HG02884 (cell line): ENCODE results near the gene DNAJC30.

ENCODE experiments used
- ATAC-seq: cut with Tn5 transposase; IDR thresholded peaks from one replicate; pipeline ENCODE4 v1.9.1; 2021; ENCODE audit warnings: mild to moderate bottlenecking, moderate library complexity; ENCODE audit not compliant: unreplicated experiment

DNAJC30 gene

DNA sequence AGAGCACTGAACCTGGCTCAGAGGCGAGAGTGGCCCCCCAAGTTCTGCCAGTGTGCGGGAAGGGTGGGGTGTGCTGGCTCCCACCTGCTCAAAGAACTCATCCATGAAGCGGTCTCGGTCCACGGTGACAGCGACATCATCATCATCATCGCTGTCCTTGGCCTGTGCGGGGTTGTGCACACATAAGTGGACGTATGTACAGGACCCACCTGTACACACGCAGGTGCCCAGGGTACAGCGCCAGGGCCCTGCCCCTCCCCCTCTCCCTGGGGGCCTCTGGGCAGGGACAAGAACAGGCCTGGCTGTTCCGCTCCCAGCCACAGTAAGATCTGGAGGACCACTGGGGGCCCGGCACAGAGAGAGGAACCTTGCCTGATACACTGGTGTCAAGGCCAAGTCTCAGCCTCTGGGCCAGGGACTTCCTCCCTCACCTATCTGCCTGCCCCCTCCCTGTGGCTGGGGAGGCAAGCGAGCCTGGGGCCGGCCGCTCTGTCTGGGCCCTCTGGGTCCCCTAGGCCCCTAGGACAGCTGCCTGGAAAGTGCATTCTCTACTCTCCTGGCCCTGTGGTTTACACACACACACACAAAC is 25.8 kb upstream of the DNAJC30 start:
- ATAC-seq = no peak

DNA sequence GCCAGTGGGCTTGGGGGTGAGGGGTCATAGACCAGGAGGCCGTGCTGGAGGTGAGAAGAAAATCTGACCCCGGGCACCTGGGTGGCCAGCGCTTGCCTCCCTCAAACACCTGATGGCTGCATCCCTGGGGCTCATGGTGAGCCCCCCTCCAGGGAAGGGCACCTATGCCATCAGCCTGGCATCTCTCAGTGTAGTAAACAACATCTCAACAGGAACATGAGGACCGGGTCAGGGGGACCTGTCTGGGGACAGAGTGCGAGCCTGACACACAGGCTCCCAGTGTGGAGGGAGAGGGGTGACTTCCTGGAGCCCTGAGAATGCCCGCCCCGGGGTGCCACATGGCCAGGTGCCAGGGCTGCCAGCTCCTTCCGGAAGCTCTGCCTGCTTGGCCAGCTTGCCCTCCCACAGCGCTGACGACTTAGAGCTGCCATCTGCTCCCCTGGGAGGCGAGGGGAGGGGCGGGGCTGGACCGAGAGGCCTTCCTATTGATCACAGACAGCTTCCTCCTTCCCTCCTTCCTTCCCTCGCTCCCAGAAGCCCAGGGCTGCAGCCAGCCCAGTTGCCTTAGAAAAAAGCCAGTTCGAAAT is 23.9 kb upstream of the DNAJC30 start:
- no peak for ATAC-seq

DNA sequence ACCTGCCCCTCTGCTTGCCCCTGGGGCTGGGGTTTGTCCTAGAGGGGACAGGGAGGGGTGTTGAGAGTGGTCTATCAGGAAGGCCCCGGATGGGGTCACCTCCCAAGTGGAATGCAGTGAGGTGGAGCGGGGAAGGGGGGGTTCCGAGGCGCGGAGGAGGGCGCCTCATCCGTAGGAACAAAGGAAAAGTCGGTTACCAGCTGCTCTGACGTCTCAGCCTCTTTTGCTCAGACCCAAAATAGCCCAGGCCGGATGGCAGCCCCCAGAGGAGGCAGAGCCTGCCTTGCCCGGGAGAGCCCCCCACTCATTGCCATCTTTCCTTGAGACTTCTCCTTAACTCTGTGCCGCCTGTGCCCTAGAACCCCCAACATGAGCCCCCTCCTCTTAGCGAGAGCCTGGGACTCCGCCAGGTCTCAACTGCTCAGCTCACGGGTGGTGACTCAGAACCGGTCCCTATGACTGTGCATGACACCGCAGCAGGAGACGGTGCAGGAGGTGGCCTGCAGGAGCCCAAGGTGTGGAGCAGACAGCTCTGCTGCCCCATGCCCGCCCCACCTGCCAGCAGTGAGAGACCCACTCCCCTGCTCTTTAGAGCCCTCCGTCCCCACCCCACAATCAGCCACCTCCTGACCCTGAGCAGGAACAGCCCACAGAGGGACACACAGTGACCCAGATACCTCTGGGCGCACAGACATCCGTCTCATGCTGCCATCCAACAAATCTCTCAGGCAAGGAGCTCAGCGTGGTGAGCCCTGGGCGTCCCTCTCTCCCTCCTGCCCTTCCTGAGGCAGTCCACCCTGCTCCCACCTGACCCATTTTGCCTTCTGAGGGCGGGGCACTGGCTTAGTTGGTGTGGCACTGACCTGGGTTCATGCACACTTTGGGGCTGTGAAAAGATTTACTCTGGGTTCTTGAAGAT is 23.1 kb upstream of the DNAJC30 start:
- no peak for ATAC-seq

DNA sequence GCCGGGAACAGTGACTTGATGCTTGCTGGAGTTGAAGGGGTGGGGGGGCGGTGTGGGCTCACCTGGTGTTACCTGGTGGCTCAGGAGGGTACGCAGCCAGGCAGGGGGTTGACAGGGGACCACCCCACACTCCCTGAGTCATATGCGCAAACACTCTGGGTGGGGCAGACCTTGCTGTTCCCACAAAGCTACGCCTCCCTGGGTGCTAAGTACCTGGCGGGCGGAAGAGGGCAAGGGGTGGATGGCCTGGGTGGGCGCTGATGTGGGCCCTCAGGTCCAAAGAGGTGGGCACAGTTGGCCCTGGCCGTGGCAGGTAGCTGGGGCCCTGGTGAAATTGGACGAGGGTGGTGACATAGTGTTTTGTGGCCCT is 22.3 kb upstream of the DNAJC30 start:
- no peak for ATAC-seq

DNA sequence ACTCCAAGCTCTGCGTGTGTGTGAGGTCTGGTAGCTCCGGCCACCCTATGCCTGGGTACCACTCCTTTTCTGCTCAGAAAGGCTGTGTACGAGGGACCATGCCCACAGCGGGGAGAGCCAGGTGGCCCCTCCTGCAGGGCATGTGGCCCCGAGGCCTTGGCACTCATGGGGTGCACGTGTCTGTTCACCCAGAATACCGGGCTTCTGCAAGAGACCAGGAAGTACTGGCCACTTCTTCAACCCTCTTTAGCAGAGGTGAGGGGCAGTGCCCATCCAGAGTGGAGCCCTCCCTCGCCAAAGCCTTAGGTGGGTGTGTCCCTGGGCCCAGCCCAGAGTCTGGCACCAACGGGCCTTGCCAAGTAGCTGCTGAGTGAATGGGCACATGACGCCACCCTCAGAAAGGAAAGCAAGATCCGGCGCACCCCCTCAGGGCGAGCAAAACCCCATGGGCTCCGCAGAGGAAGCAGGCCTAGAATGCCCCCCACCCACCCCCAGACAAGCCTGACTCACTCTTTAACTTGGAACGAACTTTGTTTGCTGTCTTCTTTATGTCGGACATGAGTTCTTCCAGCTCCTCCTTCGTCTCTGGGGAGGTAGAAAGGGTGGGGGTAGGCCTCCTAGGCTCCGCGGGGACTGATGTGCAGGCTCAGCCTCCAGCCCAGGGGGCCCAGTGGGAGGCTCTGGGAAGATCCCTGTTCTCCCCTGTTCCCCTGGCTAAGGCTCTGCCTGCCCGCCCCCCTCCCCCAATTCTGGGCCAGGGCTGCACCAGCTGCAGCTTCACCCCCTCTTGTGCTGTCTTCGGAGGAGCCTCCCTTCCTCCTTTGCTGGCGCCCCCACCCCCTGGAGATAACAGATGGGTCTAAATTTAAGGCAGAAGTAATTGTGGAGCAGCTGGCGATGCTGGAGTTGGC is 21.6 kb upstream of the DNAJC30 start:
- ATAC-seq = no peak

DNA sequence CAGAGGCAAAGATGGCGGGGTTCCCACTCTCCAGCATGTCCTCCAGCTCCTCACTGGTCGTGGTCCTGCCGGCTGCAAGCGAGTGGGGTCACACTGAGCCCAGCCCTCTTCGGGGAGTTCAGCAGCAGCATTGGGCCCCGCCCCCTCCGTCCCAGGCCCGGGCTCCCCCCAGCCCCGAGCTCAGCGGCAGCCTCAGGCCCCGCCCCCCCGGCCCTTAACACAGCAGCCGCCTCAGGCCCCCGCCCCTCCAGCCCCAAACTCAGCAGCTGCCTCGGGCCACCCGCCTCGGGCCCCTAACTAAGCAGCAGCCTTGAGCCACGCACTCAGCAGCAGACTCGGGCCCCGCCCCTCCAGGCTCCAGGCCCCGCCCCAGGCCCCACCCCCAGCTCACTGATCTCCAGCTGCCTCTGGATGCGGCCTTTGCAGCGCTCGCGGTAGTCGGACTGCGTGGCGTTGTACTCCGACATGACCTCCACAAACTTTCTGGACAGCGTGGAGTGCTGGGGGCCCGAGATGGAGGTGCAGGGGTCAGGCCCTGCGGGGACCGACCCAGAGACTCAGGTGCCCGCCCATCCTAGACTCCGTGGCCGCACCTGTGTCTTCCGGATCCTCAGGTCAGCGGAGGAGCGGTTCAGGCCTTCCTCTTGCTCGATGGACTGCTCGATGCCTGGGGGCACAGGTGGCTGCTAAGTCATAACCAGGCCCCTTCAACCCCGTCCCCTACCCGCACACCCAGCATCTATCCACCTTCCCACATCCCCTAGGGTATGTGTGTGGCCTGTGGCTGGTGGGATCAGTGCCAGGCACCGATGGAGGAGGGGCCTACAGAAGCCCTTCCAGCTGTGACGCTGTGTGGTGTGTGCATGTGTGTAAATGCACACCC is 20.7 kb upstream of the DNAJC30 start:
- no peak for ATAC-seq

DNA sequence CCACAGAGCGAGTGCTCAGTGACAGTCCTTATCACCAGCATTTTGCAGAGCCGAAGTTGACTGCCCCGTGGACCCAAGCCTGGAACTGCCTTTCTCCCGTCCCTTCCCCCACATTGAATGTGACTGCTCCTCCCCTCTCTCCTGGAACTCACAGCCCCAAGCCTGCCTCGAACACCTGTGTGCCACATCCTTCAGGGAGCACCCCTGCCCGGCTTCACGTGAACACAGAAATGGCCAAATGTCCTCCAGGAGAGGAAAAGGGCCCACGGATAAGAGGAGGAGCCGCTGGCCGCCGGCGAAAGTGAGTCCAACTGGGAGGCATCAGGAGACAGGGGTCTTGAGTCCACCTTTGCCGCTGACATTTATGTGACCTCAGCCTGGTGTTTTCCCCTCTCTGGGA is 20.0 kb upstream of the DNAJC30 start:
- ATAC-seq = no peak

DNA sequence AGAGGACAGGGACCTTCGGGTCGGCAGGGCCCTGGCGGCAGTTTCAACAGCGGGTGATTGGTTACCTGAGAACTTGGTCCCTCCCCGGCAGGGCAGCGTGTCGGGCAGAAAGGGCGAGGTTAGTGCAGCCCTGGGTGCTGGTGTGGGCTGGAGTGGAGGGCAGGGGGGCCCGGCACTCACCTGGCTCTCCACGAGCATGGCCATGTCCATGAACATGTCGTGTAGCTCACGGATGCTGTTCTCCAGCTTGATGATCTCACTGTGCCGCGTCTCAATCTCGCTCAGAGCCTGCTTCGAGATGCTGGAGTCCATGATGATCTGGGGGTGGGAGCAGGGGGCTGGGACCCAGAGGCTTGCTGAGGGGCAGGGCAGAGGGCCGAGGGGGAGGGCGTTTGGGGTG is 19.4 kb upstream of the DNAJC30 start:
- no peak for ATAC-seq

DNA sequence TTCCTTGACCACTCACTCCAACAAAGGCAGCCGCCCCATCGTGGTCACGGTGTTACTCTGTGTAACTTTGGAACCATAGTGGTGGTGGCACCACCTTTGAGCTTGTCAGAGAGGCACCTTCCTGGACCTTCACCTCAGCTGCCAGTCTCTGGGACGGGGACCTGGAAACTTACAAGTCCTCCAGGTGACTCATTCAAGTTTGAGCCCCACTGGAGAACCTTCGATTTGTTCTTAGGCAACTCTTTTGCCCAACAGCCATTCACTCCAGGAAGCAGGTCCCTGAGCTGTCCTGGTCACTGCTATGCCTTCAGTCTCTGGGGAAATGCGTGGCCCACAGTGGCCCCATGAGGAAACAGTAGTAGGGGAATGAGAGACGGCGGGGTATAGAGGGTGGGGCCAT is 19.0 kb upstream of the DNAJC30 start:
- no peak for ATAC-seq

DNA sequence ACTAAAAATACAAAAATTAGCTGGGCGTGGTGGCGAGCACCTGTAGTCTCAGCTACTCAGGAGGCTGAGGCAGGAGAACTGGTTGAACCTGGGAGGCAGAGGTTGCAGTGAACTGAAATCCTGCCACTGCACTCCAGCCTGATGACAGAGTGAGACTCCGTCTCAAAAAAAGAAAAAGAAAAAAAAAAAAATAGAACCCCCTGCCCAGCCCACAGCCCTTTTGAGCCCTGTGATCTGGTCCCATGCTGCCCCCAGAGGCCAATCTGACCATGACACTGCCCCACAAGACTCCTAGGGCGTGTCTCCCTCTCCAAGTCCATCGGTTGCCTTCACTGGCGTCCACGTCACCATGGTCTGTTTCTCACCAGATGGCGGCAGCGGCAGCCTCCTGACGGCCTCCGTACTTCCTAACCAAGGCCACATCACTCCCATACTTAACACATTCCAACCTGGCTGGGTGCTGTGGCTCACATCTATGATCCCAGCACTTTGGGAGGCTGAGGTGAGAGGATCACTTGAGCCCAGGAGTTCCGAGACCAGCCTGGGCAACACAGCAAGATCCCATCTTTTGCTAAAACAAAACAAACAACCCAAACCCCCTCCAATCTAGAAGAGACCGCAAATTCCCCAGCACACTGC is 18.2 kb upstream of the DNAJC30 start:
- ATAC-seq = no peak

DNA sequence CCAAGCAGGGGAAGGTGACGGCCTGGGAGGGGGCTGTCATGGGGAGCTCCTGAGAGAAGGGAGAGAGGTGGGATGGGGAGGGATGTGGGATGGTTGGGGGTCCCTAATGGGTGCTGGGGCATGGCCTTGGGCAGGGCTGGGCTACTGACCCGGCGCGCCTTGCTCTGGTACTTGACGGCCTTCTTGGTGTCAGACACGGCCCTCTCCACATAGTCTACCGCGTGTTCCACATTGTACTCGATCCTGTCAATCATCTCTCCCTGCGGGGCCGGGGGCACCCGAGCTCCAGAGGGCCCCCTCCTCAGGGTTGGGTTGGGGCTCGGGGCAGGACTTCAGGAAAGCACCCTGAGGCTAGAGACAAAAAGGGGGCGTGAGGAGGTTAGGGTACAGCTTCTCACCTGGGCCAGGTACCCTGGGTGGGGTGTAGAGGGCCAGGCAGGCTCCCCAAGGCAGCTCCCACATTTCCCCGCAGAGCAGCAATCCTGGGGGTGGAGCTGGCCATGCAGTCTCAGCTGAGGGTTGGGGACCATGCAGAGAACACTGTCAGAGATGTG is 17.4 kb upstream of the DNAJC30 start:
- ATAC-seq = no peak

DNA sequence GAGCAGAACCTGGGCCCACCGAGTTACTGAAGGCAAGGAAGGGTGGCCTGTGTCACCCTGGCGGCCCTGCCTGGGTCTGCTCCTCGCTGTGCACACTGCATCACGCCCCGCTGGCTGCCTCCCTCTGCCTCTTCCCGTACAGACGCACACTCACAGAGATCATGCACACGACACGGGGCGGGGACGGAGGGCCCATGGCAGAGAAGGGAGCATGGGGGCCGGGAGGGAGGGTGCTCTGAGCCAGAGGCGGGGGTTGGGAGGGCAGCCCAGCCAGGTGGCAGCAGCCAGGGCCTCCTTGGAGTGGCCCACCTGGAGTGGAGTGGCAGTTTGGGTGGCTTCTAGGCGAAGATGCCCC is 16.8 kb upstream of the DNAJC30 start:
- no peak for ATAC-seq

DNA sequence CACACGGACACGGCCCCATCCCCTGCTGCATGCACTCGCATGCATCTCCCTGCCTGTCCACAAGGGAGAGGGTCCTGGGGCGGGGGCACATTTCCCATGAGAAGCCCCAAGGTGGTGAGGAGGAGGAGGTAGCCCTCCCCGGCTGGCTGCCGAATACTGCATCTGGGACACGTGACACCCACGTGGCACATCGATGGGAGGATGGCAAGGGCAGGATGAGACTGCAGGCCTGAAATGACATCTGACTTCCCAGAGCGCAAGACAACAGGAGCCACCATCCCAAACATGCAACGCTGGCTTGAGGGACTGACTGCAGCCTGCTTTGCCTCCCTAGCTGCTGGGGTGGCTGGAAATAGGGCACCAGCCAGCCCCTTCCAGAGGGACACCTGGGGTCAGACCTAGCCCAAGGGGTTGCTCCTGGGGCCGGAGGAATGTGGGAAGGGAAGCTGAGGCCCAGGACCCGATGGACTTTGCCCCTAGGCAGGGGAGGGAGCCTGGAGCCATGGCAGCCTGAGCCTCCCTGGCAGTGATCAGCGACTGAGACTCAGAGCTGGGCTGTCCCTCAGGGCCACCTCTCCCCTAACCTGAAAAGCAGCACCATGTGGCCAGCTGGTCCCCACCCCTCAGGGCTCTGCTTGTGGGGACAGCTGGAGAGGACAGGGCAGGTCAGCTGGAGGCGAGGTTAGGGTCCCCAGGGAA is 16.3 kb upstream of the DNAJC30 start:
- no peak for ATAC-seq

DNA sequence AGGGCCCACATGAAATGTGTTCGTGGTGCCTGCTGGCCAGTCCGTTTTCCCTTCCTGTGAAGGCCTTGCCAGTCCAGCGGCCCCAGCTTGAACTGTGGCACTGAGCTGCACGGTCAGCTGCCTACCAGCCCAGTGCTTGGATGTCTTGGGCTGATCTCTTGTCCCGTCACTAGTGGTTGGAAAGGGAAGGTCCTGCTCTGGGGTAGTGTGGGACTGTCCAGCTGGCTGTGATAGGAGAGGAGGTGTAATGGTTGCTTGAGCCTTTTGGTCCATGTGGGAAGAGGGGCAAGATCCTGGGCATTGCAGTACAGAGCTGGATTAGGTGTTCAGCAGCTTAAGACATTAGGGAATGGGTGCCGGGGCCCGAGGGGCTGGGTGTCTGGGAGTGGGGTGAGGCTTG is 15.2 kb upstream of the DNAJC30 start:
- no peak for ATAC-seq

DNA sequence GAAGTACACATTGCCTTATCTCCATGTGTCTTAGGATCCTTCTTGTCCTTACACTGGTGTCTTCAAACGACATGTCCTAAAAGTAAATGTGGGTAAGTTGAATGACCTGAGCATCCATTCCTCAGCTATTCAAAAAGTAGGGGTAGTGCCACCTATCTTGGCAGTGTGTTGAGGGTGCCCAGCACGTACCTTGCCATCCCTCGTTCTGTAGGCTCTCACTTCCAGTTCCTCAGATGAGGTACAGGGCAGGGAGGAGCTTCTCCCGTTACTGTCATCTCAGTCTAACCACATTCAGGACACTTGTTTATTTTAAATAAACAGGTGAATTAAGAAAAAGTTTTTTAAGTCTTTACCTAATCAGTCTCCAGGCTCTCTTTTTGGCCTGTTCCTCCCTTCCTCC is 13.1 kb upstream of the DNAJC30 start:
- no peak for ATAC-seq

DNA sequence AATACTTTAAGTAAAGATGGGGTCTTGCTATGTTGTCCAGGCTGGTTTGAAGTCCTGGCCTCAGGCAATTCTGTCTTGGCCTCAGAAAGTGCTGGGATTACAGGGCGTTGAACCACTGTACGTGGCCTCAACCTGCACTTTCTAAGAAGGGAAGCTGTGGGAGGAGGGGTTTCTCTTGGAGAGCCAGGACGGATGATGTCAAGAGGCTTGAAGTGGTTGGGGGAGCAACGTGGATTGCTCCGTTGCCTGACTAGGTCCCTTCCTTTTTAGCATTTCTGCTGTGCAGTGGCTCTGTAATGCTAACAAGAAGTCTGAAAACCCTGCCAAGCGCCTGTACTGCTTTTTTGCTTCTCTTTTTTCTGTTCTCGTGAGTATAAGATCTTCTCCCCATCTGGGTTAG is 7.4 kb upstream of the DNAJC30 start:
- no peak for ATAC-seq

DNA sequence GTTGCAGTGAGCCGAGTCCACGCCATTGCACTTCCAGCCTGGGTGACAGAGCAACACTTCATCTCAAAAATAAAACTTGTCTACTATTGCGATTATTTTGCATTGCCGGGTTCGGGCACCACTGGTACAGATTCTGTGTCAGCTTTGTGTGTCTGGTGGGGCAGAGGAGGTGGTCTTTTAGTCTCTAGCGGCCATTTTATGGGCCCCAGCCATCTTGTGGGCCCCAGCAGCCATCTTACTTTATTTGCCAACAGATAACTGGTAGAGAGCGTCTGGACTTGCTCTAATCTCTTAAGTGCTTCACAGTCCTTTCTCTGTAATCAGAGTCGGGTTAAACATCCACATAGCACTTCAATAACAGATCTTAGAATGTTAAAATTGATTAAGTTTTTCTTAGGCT is 5.0 kb upstream of the DNAJC30 start:
- ATAC-seq = no peak

DNA sequence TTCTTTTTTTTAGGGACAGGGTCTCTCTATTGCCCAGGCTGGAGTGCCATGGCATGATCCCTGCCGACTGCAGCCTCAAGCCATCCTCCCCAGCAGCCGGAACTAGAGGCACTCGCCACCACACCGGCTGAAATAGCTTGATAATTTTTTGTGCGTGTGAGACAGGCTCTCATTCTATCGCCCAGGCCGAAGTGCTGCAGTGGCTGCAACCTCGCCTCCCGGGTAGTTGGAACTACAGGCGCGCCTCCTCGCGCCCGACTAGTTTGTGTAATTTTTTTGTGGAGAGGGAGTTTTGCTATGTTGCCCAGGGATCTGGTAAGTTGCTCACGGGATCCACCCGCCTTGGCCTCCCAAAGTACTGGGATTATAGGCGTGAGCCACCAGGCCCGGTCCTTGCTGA is 2.1 kb upstream of the DNAJC30 start:
- no peak for ATAC-seq
